ENCODE data around the gene CADPS. TPM values are rescaled to one million over a fixed set of nuclear protein-coding genes. Genes with fewer than 3 reads are reported as not detected.

The CADPS gene
- total and polyA plus RNA-seq, 10 donors, result 0.16 to 3.6 (median 0.40) TPM

- Histone ChIP-seq H3K36me3 (no peaks in the 10 kb centered on the region), H3K27me3 (replicated peaks in 1 of 7) (no peaks in the 10 kb centered on the region), H3K4me3 (no peak overlapping the region), H3K9me3 (no peaks in the 10 kb centered on the region), H3K27ac (no peak overlapping the region), H3K4me1 (peaks cover 0 to 6% (median 1%) of the 10 kb centered on the region in 6 donors)
- intact Hi-C loops (cut with DNase I; ENCODE audit: low total_unique reads), result no loop called here
- WGBS, 5 donors, result 63 to 72% (median 66%) methylated on average over 6 of the region's 6 CpGs
- TF ChIP-seq POLR2A (IDR thresholded peaks at IDR 0.05) (no peak), CTCF (IDR thresholded peaks at IDR 0.05 in 8 of 11, conservative IDR thresholded peaks at IDR 0.05 in 3 of 11) (no peak), POLR2AphosphoS5 (IDR thresholded peaks at IDR 0.05) (no peak)
- no peak for DNase-seq
Measured at GRCh38 chr3:62837145-62837787, 38.0 kb downstream of the CADPS start.

- no peak for DNase-seq
- Histone ChIP-seq H3K27me3 (replicated peaks in 1 of 7) (no peaks in the 10 kb centered on the region), H3K36me3 (no peaks in the 10 kb centered on the region), H3K4me1 (peaks cover 0 to 6% (median 1%) of the 10 kb centered on the region in 6 donors), H3K9me3 (no peaks in the 10 kb centered on the region), H3K27ac (peak overlapping the region in 5 of 8 donors; percentile 8 to 55 (median 25)), H3K4me3 (no peak overlapping the region)
- 41 to 51% (median 44%) methylated on average over 3 of the region's 3 CpGs for WGBS, 5 donors
- intact Hi-C loops (cut with DNase I; ENCODE audit: low total_unique reads), result no loop called here
- TF ChIP-seq POLR2AphosphoS5 (IDR thresholded peaks at IDR 0.05) (no peak), POLR2A (IDR thresholded peaks at IDR 0.05) (no peak), CTCF (IDR thresholded peaks at IDR 0.05 in 8 of 11, conservative IDR thresholded peaks at IDR 0.05 in 3 of 11) (no peak)
Measured at GRCh38 chr3:62835554-62836236, 39.5 kb downstream of the CADPS start.

GRCh38 chr3:62833538-62833937, 41.7 kb downstream of the CADPS start:
- intact Hi-C loops (cut with DNase I; ENCODE audit: low total_unique reads), result no loop called here
- H3K36me3 ChIP-seq, result no peaks in the 10 kb centered on the region
- DNase-seq, result no peak
- no peaks in the 10 kb centered on the region for H3K9me3 ChIP-seq
- TF ChIP-seq POLR2A (IDR thresholded peaks at IDR 0.05), result no peak
- TF ChIP-seq CTCF (IDR thresholded peaks at IDR 0.05 in 8 of 11, conservative IDR thresholded peaks at IDR 0.05 in 3 of 11), result no peak
- TF ChIP-seq POLR2AphosphoS5 (IDR thresholded peaks at IDR 0.05), result no peak
- H3K4me1 ChIP-seq, result peaks cover 0 to 6% (median 1%) of the 10 kb centered on the region in 6 donors
- no peak overlapping the region for H3K27ac ChIP-seq
- no peaks in the 10 kb centered on the region for H3K27me3 ChIP-seq (replicated peaks in 1 of 7)
- H3K4me3 ChIP-seq, result no peak overlapping the region

GRCh38 chr3:62832553-62832952, 42.7 kb downstream of the CADPS start:
- no peak overlapping the region for H3K27ac ChIP-seq
- no peaks in the 10 kb centered on the region for H3K27me3 ChIP-seq (replicated peaks in 1 of 7)
- WGBS, 5 donors, result 85 to 88% (median 87%) methylated on average over 7 of the region's 7 CpGs
- DNase-seq, result no peak
- H3K4me1 ChIP-seq, result peaks cover 0 to 6% (median 1%) of the 10 kb centered on the region in 6 donors
- intact Hi-C loops (cut with DNase I; ENCODE audit: low total_unique reads), result no loop called here
- no peaks in the 10 kb centered on the region for H3K9me3 ChIP-seq
- TF ChIP-seq CTCF (IDR thresholded peaks at IDR 0.05 in 8 of 11, conservative IDR thresholded peaks at IDR 0.05 in 3 of 11) (no peak), POLR2AphosphoS5 (IDR thresholded peaks at IDR 0.05) (no peak), POLR2A (IDR thresholded peaks at IDR 0.05) (no peak)
- no peak overlapping the region for H3K4me3 ChIP-seq
- H3K36me3 ChIP-seq, result no peaks in the 10 kb centered on the region
